ENCODE results near the gene SLMAP.

- TF ChIP-seq SMAD4 (CRISPR knock-in tag; IDR thresholded peaks at IDR 0.05), result no peak
- TF ChIP-seq ZNF416 (CRISPR knock-in tag; IDR thresholded peaks at IDR 0.05), result no peak
- TF ChIP-seq, protein P1, sequence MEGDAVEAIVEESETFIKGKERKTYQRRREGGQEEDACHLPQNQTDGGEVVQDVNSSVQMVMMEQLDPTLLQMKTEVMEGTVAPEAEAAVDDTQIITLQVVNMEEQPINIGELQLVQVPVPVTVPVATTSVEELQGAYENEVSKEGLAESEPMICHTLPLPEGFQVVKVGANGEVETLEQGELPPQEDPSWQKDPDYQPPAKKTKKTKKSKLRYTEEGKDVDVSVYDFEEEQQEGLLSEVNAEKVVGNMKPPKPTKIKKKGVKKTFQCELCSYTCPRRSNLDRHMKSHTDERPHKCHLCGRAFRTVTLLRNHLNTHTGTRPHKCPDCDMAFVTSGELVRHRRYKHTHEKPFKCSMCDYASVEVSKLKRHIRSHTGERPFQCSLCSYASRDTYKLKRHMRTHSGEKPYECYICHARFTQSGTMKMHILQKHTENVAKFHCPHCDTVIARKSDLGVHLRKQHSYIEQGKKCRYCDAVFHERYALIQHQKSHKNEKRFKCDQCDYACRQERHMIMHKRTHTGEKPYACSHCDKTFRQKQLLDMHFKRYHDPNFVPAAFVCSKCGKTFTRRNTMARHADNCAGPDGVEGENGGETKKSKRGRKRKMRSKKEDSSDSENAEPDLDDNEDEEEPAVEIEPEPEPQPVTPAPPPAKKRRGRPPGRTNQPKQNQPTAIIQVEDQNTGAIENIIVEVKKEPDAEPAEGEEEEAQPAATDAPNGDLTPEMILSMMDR (IDR thresholded peaks at IDR 0.05), result no peak
- no peak for TF ChIP-seq ATF3 (CRISPR knock-in tag; conservative IDR thresholded peaks at IDR 0.05)
- TF ChIP-seq HMGXB4 (CRISPR knock-in tag; IDR thresholded peaks at IDR 0.05), result no peak
- TF ChIP-seq ZNF121 (CRISPR knock-in tag; IDR thresholded peaks at IDR 0.05), result no peak
- TF ChIP-seq SOX15 (CRISPR knock-in tag; IDR thresholded peaks at IDR 0.05), result no peak
- no peak for TF ChIP-seq ZBTB43 (CRISPR knock-in tag; IDR thresholded peaks at IDR 0.05)
- no peak for TF ChIP-seq EMX1 (CRISPR knock-in tag; IDR thresholded peaks at IDR 0.05)
Measured at GRCh38 chr3:57956119-57956832, 200.2 kb downstream of the SLMAP start.

Measured in WTC11 (cell line).